ENCODE data around the gene SPANXD.
"Not testable (repeated sequence)": the region's sequence is repeated elsewhere in the genome, so short reads cannot be mapped to it uniquely, and the experiment has no call there.

The SPANXD gene

GRCh38 chrX:141698639-141699038 is at the start of gene SPANXD:
Gene SPANXD (minus strand): TSS chrX:141698739. CDS start chrX:141698405, 334 bp downstream.
- not testable (repeated sequence) for H3K4me1 Mint-ChIP-seq, H3K36me3 Mint-ChIP-seq, H3K27me3 Mint-ChIP-seq

GRCh38 chrX:141742666-141743065 is 44.1 kb upstream of the SPANXD start:
- Mint-ChIP-seq H3K27ac (no peak overlapping the region), H3K4me1 (no peaks in the 10 kb centered on the region), H3K27me3 (no peaks in the 10 kb centered on the region), H3K4me3 (no peak overlapping the region), H3K36me3 (no peaks in the 10 kb centered on the region), H3K9me3 (no peaks in the 10 kb centered on the region)

More at GRCh38 chrX:141698639-141699038, at the start of gene SPANXD:
- not testable (repeated sequence) for H3K4me3 Mint-ChIP-seq, H3K27ac Mint-ChIP-seq, H3K9me3 Mint-ChIP-seq

GRCh38 chrX:141736656-141737055 is 38.1 kb upstream of the SPANXD start:
- Mint-ChIP-seq H3K27ac (no peak overlapping the region), H3K9me3 (peaks cover 4% of the 10 kb centered on the region), H3K36me3 (no peaks in the 10 kb centered on the region), H3K4me1 (no peaks in the 10 kb centered on the region), H3K4me3 (no peak overlapping the region), H3K27me3 (no peaks in the 10 kb centered on the region)

- Mint-ChIP-seq H3K27me3 (no peaks in the 10 kb centered on the region), H3K9me3 (peaks cover 4% of the 10 kb centered on the region), H3K4me1 (no peaks in the 10 kb centered on the region), H3K36me3 (no peaks in the 10 kb centered on the region), H3K27ac (no peak overlapping the region), H3K4me3 (no peak overlapping the region)
These were observed 34.8 kb upstream of the SPANXD start for GRCh38 chrX:141733371-141733770.

GRCh38 chrX:141732031-141732430 is 33.5 kb upstream of the SPANXD start:
- no peak overlapping the region for H3K4me3 Mint-ChIP-seq
- peaks cover 4% of the 10 kb centered on the region for H3K9me3 Mint-ChIP-seq
- H3K4me1 Mint-ChIP-seq = no peaks in the 10 kb centered on the region
- no peaks in the 10 kb centered on the region for H3K36me3 Mint-ChIP-seq
- H3K27ac Mint-ChIP-seq = no peak overlapping the region
- no peaks in the 10 kb centered on the region for H3K27me3 Mint-ChIP-seq

DNA sequence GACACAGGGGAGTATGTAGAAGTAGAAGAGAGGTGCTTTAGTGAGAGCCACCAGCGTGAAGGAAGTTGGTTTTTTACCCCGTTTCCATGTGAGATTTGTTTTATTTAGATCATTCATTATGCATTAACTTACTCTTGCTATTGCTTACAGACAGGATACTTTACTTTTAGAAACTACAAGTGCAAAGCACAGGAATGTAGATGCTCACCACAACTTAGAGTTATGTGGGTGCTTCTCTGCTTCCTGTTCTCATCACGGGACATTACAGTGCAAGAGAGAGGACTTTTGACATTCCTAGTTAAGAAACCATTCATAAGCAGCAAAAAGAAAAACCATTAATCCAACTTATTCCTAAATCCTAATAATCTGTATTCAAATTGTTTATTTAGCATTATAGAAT is 25.6 kb upstream of the SPANXD start:
- H3K4me3 Mint-ChIP-seq = no peak overlapping the region
- no peaks in the 10 kb centered on the region for H3K27me3 Mint-ChIP-seq
- H3K4me1 Mint-ChIP-seq = no peaks in the 10 kb centered on the region
- H3K36me3 Mint-ChIP-seq = no peaks in the 10 kb centered on the region
- no peak overlapping the region for H3K27ac Mint-ChIP-seq
- H3K9me3 Mint-ChIP-seq = no peaks in the 10 kb centered on the region

- H3K4me3 Mint-ChIP-seq = no peak overlapping the region
- no peak overlapping the region for H3K27ac Mint-ChIP-seq
- H3K27me3 Mint-ChIP-seq = no peaks in the 10 kb centered on the region
- H3K4me1 Mint-ChIP-seq = no peaks in the 10 kb centered on the region
- no peaks in the 10 kb centered on the region for H3K9me3 Mint-ChIP-seq
- H3K36me3 Mint-ChIP-seq = no peaks in the 10 kb centered on the region
These were observed 16.1 kb upstream of the SPANXD start for GRCh38 chrX:141714680-141715079.

GRCh38 chrX:141701072-141701471 is 2.5 kb upstream of the SPANXD start:
- Mint-ChIP-seq H3K9me3 (no peaks in the 10 kb centered on the region), H3K36me3 (no peaks in the 10 kb centered on the region), H3K27ac (no peak overlapping the region), H3K4me3 (no peak overlapping the region), H3K4me1 (no peaks in the 10 kb centered on the region), H3K27me3 (no peaks in the 10 kb centered on the region)

- Mint-ChIP-seq H3K9me3 (no peaks in the 10 kb centered on the region), H3K36me3 (no peaks in the 10 kb centered on the region), H3K4me1 (no peaks in the 10 kb centered on the region), H3K4me3 (no peak overlapping the region), H3K27me3 (no peaks in the 10 kb centered on the region), H3K27ac (no peak overlapping the region)
These were observed 24.6 kb downstream of the SPANXD start for GRCh38 chrX:141673946-141674345.

DNA sequence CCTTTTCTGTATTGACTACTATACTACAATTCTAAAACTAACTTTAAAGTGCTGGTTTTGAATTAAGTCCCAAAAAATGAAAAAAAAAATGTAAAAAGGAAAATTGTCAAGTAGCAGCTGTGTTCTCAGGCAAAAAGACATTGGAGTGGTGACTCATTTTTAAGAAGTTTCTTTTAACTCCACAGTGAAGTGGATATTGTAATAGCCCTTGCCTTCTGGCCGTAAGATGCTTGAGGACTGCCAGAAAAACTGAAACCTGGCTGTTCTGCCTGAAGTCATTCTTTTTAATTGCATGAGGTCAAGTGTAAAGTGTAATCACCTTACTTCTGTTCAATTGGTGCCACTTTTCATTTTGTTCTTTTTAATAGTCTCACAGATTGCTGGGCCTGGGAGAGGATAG is 28.9 kb downstream of the SPANXD start:
- Mint-ChIP-seq H3K36me3 (no peaks in the 10 kb centered on the region), H3K9me3 (no peaks in the 10 kb centered on the region), H3K27me3 (no peaks in the 10 kb centered on the region), H3K4me1 (no peaks in the 10 kb centered on the region), H3K4me3 (no peak overlapping the region), H3K27ac (no peak overlapping the region)

DNA sequence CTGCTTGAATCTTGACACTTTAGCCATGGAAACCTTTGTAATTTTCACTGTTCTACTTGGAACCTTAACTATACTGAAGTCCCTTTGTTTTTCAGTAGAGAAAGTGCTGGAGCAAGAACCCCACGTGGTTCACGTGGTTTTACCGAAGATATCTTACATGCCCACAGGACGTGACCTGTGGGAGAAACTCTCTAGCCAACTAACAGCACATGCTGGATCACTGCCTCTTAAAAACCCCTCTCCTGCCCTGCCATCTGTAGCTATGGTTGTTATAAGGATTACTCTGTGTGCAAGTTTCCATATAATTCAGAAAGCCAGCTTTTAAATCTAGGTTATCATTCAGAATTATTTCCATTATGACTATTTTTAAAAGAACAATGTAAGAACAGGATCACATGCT is 30.2 kb downstream of the SPANXD start:
- no peaks in the 10 kb centered on the region for H3K27me3 Mint-ChIP-seq
- no peaks in the 10 kb centered on the region for H3K4me1 Mint-ChIP-seq
- H3K36me3 Mint-ChIP-seq = no peaks in the 10 kb centered on the region
- H3K9me3 Mint-ChIP-seq = no peaks in the 10 kb centered on the region
- no peak overlapping the region for H3K4me3 Mint-ChIP-seq
- no peak overlapping the region for H3K27ac Mint-ChIP-seq

DNA sequence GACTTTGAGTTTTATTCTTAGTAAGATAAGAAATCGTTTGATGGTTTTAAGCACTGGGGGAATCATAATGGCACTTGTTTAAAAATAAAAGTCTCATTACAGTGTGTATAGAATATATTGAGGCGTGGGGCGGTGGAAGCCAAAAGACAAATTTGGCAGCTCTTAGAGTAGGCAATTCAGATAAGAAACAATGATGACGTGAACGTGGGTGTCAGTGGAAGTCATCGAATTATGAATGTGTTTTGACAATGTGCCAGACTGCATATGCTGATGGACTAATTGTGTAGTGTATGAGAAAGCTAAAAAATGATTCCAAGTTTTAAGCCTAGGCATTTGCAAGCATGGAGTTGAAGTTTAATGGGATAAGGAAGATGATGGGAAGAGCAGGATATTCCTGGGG is 35.8 kb downstream of the SPANXD start:
- no peaks in the 10 kb centered on the region for H3K36me3 Mint-ChIP-seq

GRCh38 chrX:141652286-141652685 is 46.3 kb downstream of the SPANXD start:
- Mint-ChIP-seq H3K27ac (no peak overlapping the region), H3K4me1 (no peaks in the 10 kb centered on the region), H3K9me3 (no peaks in the 10 kb centered on the region), H3K27me3 (no peaks in the 10 kb centered on the region), H3K4me3 (no peak overlapping the region), H3K36me3 (no peaks in the 10 kb centered on the region)

More for the DNA sequence above, 35.8 kb downstream of the SPANXD start:
- Mint-ChIP-seq H3K9me3 (peaks cover 5% of the 10 kb centered on the region), H3K4me1 (no peaks in the 10 kb centered on the region), H3K27ac (no peak overlapping the region), H3K4me3 (no peak overlapping the region), H3K27me3 (no peaks in the 10 kb centered on the region)

All from activated naive CD4-positive, alpha-beta T cell treated with anti-CD3 and anti-CD28 coated beads, Interleukin-2, amount 50 U/mL, for 24 hours (primary cell).